ENCODE results near the gene AARSD1. TPM values are rescaled to one million over a fixed set of nuclear protein-coding genes. Genes with fewer than 3 reads are reported as not detected.

The AARSD1 gene
- 39.7 and 53.2 TPM in 2 replicates for total RNA-seq
- polyA plus RNA-seq: 38.3 and 42.8 TPM in 2 replicates
- 42.1 and 47.5 TPM in 2 replicates for polyA plus RNA-seq (2011; cell fraction: cytosol; rRNA removed)
- 84.3 and 93.9 TPM in 2 replicates for polyA plus RNA-seq (2011; cell fraction: nucleus; rRNA removed)
- polyA plus RNA-seq (2012): 46.1 and 47.7 TPM in 2 replicates
- polyA minus RNA-seq: 39.0 and 44.7 TPM in 2 replicates
- 18.7 TPM for polyA minus RNA-seq (2011; cell fraction: cytosol; rRNA and poly(A)+ RNA removed)
- 28.6 and 35.0 TPM in 2 replicates for polyA minus RNA-seq (2011; cell fraction: nucleus; rRNA and poly(A)+ RNA removed)
- Bru-seq, nascent RNA: percentile 53 among the genes with signal in this experiment
- percentile 66 among the genes with signal in this experiment for BruChase-seq, experiment 1, labeled RNA remaining after a 6-hour chase
- BruChase-seq, experiment 2, labeled RNA remaining after a 2-hour chase: percentile 61 among the genes with signal in this experiment
- long read RNA-seq, transcript AARSD1-202 (12 exons, 1,322 nt): major isoform, 51 of 72 reads
- long read RNA-seq, partial matches to known transcripts: 5 of 72 reads
- long read RNA-seq, other reads (novel, unspliced or antisense): 14 of 72 reads

- H3K4me2 ChIP-seq (ENCODE audit: insufficient read depth, low read length): peak within 1 kb of the TSS; percentile 80
- POLR2A ChIA-PET: interaction anchor here (0.6 to 1.6 kb wide), 3 partner anchors 33 to 124 kb away, joined by 3 to 7 read pairs (median 7); partner anchors contain the start of gene RPL27
- H3K9me3 ChIP-seq (replicated peaks; ENCODE audit: control insufficient read depth, insufficient read depth, low read length): no peaks in the 10 kb centered on the region
- peak within 1 kb of the TSS; percentile 82 for H3K9ac ChIP-seq (replicated peaks; ENCODE audit: extremely low read depth, insufficient read depth, low read length)
- H3K36me3 ChIP-seq (ENCODE audit: control insufficient read depth in 2 of 2, extremely low read depth in 1 of 2, insufficient read depth in 2 of 2, low read length in 2 of 2): peaks cover 7 to 12% of the 10 kb centered on the region in 2 experiments
- intact Hi-C loops (cut with micrococcal nuclease) (loop anchor here (1.0 kb wide), 2 partner anchors 16 to 34 kb away; partner anchors contain the start of genes PTGES3L, RPL27 and RUNDC1), dilution Hi-C loops (cut with MboI; ENCODE audit: extremely low pct_ligation_motif_present, low sequenced_read_pairs) (no loop called here)
- peaks cover 6% of the 10 kb centered on the region for H3K4me1 ChIP-seq (ENCODE audit: control insufficient read depth, extremely low read depth, insufficient read depth, low read length)
- H3K4me3 ChIP-seq (replicated peaks in 1 of 3; ENCODE audit: insufficient read depth in 1 of 3, low read depth in 1 of 3, low read length in 3 of 3): peak within 1 kb of the TSS; percentile 47 to 83 (median 63)
- no peaks in the 10 kb centered on the region for H4K20me1 ChIP-seq (replicated peaks; ENCODE audit: control insufficient read depth, extremely low read depth, insufficient read depth, low read length)
- H3K27me3 ChIP-seq (ENCODE audit: control insufficient read depth in 2 of 2, insufficient read depth in 2 of 2, low read length in 2 of 2): no peaks in the 10 kb centered on the region
- DNase-seq (ENCODE audit: low read depth, low spot score) (peak; percentile 97), FAIRE-seq (peak; percentile 81)
- peak within 1 kb of the TSS; percentile 72 for H2AFZ ChIP-seq (ENCODE audit: low read depth, low read length)
- BruUV-seq (replicated peaks): TSS peak; percentile 49
- peak; percentile 85 for TF ChIP-seq MYC (IDR thresholded peaks at IDR 0.05; ENCODE audit: low read depth, low read length)
- TF ChIP-seq MAX (IDR thresholded peaks at IDR 0.05; ENCODE audit: insufficient read depth, insufficient read length): peak; percentile 74
- peak; percentile 85 for TF ChIP-seq POLR2A (IDR thresholded peaks at IDR 0.05; ENCODE audit: low read depth, low read length)
- peak; percentile 93 for TF ChIP-seq POLR2AphosphoS5 (IDR thresholded peaks at IDR 0.05; ENCODE audit: insufficient read depth, low read depth, low read length)
- TF ChIP-seq CTCF (IDR thresholded peaks at IDR 0.05; ENCODE audit: extremely low read depth in 1 of 2, insufficient read depth in 1 of 2, low read depth in 1 of 2, low read length in 2 of 2): no peak
- no peak for TF ChIP-seq EZH2 (IDR thresholded peaks at IDR 0.05; ENCODE audit: borderline replicate concordance, low read depth, low read length, severe bottlenecking)
- peak within 1 kb of the TSS; percentile 64 for H3K27ac ChIP-seq (ENCODE audit: insufficient read depth, low read depth, low read length)
- no peaks in the 10 kb centered on the region for H3K9me1 ChIP-seq (replicated peaks; ENCODE audit: control insufficient read depth, extremely low read depth, insufficient read depth, low read length)
- CTCF ChIA-PET: interaction anchor here (0.6 to 2.6 kb wide), 2 partner anchors 33 to 121 kb away, joined by 3 to 14 read pairs; partner anchors contain the start of gene RPL27
- peaks cover 9% of the 10 kb centered on the region for H3K79me2 ChIP-seq (ENCODE audit: control insufficient read depth, insufficient read depth, low read length)
Observed at GRCh38 chr17:42964161-42964932, at the start of gene AARSD1. Gene AARSD1 (minus strand): TSS chr17:42964454. CDS start chr17:42964440, 14 bp downstream.

Measured in endothelial cell of umbilical vein (primary cell).